CD4-positive, alpha-beta T cell (primary cell): Measurements from ENCODE around the gene QDPR. TPM values are rescaled to one million over a fixed set of nuclear protein-coding genes. Genes with fewer than 3 reads are reported as not detected.

Source experiments
- ATAC-seq: fragments of 200-7000 bp; cut with Tn5 transposase; one replicate; pipeline ENCODE4 v1.10.0; 2022; ENCODE audit warnings: mild to moderate bottlenecking; ENCODE audit not compliant: poor library complexity
- CTCF ChIA-PET: fragments of 350-600 bp; sonication (Branson Sonifier 250); formaldehyde crosslinking; loops from one replicate; lab custom pipeline; 2021; ENCODE audit warnings: antibody characterized with exemption, inconsistent platforms; lab: Charles Lee
- POLR2A ChIA-PET: fragments of 350-600 bp; sonication (Branson Sonifier 250); formaldehyde crosslinking; loops from one replicate; lab custom pipeline; 2021; ENCODE audit warnings: antibody characterized with exemption, inconsistent platforms; lab: Charles Lee
- DNase-seq, 14 experiments: peaks; one replicate each; pipeline ENCODE4 v3.0.0-alpha.2; 2013 to 2020; ENCODE audit warnings: mixed read lengths in 2 of 14
- H3K27ac ChIP-seq, 2 donors: one replicate each; pipeline versions ENCODE4 v1.5.1 to v1.7.0; 2013; ENCODE audit warnings: low read length in 2 of 2, low read depth in 1 of 2, mild to moderate bottlenecking in 1 of 2
- H3K27me3 ChIP-seq, 2 experiments: 1 replicate in 1 of 2; 2 replicates in 1 of 2; pipeline versions ENCODE4 v1.6.1 to v1.7.0; 2013; ENCODE audit warnings: low read length in 2 of 2, control low read depth in 1 of 2, mild to moderate bottlenecking in 1 of 2, moderate library complexity in 1 of 2; ENCODE audit not compliant: insufficient read depth in 2 of 2, control insufficient read depth in 1 of 2
- H3K36me3 ChIP-seq: one replicate; pipeline ENCODE4 v1.6.1; 2013; ENCODE audit warnings: low read length, control low read depth; ENCODE audit not compliant: insufficient read depth
- H3K4me1 ChIP-seq: one replicate; pipeline ENCODE4 v1.6.1; 2013; ENCODE audit warnings: low read length, control low read depth; ENCODE audit not compliant: insufficient read depth
- H3K4me3 ChIP-seq: one replicate; pipeline ENCODE4 v1.5.1; 2013; ENCODE audit warnings: mild to moderate bottlenecking, low read length, moderate library complexity
- H3K9me3 ChIP-seq, 2 experiments: 1 replicate in 1 of 2; 2 replicates in 1 of 2; pipeline versions ENCODE4 v1.6.1 to v1.7.0; 2013; ENCODE audit warnings: low read length in 2 of 2, mild to moderate bottlenecking in 2 of 2, control low read depth in 1 of 2, moderate library complexity in 1 of 2; ENCODE audit not compliant: control insufficient read depth in 1 of 2, insufficient read depth in 1 of 2
- H3K27ac Mint-ChIP-seq: one replicate; pipeline ENCODE4 v1.8.0; 2020; ENCODE audit warnings: mixed read lengths
- H3K27me3 Mint-ChIP-seq: one replicate; pipeline ENCODE4 v1.8.0; 2021; ENCODE audit warnings: mixed read lengths
- H3K36me3 Mint-ChIP-seq: one replicate; pipeline ENCODE4 v1.8.0; 2021; ENCODE audit warnings: low read depth, mixed read lengths
- H3K4me1 Mint-ChIP-seq: one replicate; pipeline ENCODE4 v1.8.0; 2021; ENCODE audit warnings: low read depth, mixed read lengths
- H3K4me3 Mint-ChIP-seq: one replicate; pipeline ENCODE4 v1.8.0; 2020; ENCODE audit warnings: mild to moderate bottlenecking, mixed read lengths
- H3K9me3 Mint-ChIP-seq: one replicate; pipeline ENCODE4 v1.8.0; 2020; ENCODE audit warnings: mixed read lengths
- intact Hi-C, 2 experiments: fragments of 100-400 bp; cut with DNase I in 1 of 2; cut with micrococcal nuclease in 1 of 2; formaldehyde crosslinking; loops; one replicate each; pipeline versions ENCODE4 v1.15.1 to v1.9.0; 2023 to 2025; cut with DNase I, micrococcal nuclease
- total RNA-seq, 174 experiments: library from RNA in 2 of 174; stranded (reverse) in 2 of 174; gene quantifications; one replicate each; pipeline ENCODE4 v1.2.3 and lab custom pipeline; 2021 to 2026
- TF ChIP-seq, protein P1 (sequence below): fragments of 200-600 bp; IDR thresholded peaks from one replicate; pipeline ENCODE4 v1.8.0; 2022; ENCODE audit warnings: antibody characterized with exemption, mild to moderate bottlenecking

The QDPR gene
- total RNA-seq, 2 experiments from 2014 or later, result 15.3 to 15.7 TPM

DNA sequence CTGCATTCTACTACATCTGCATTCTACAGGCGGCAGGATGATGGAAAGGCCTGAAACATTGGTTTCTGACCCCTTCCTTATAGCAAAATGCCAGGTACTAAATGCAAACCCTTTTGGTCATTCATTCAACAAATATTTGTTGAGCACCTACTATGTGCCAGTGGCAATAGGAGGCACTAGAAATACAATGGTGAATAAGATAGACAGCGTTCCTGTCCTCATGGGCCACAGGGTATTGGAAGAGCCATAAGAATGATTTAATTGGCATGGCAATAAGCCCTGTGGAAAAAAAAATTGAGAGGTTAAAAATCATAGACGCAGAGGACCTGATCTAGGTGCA is 47.8 kb upstream of the QDPR start:
- Mint-ChIP-seq H3K4me1 (no peaks in the 10 kb centered on the region), H3K36me3 (no peaks in the 10 kb centered on the region), H3K27me3 (peaks cover 6% of the 10 kb centered on the region), H3K9me3 (no peaks in the 10 kb centered on the region), H3K4me3 (no peak overlapping the region), H3K27ac (no peak overlapping the region)
- peaks cover 0 to 2% of the 10 kb centered on the region in 2 experiments for H3K27me3 ChIP-seq
- POLR2A ChIA-PET, result interaction anchor here (0.7 kb wide), 1 partner anchor 18 kb away, joined by 3 read pairs; the partner anchor contains the start of gene LAP3
- CTCF ChIA-PET, result no interaction called here
- no peaks in the 10 kb centered on the region for H3K36me3 ChIP-seq
- no peaks in the 10 kb centered on the region for H3K9me3 ChIP-seq
- no peak overlapping the region for H3K27ac ChIP-seq
- TF ChIP-seq, protein P1, sequence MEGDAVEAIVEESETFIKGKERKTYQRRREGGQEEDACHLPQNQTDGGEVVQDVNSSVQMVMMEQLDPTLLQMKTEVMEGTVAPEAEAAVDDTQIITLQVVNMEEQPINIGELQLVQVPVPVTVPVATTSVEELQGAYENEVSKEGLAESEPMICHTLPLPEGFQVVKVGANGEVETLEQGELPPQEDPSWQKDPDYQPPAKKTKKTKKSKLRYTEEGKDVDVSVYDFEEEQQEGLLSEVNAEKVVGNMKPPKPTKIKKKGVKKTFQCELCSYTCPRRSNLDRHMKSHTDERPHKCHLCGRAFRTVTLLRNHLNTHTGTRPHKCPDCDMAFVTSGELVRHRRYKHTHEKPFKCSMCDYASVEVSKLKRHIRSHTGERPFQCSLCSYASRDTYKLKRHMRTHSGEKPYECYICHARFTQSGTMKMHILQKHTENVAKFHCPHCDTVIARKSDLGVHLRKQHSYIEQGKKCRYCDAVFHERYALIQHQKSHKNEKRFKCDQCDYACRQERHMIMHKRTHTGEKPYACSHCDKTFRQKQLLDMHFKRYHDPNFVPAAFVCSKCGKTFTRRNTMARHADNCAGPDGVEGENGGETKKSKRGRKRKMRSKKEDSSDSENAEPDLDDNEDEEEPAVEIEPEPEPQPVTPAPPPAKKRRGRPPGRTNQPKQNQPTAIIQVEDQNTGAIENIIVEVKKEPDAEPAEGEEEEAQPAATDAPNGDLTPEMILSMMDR, result no peak
- ATAC-seq (no peak), DNase-seq (no peak)
- no peak overlapping the region for H3K4me3 ChIP-seq
- no peaks in the 10 kb centered on the region for H3K4me1 ChIP-seq
- intact Hi-C loops, result no loop called here

DNA sequence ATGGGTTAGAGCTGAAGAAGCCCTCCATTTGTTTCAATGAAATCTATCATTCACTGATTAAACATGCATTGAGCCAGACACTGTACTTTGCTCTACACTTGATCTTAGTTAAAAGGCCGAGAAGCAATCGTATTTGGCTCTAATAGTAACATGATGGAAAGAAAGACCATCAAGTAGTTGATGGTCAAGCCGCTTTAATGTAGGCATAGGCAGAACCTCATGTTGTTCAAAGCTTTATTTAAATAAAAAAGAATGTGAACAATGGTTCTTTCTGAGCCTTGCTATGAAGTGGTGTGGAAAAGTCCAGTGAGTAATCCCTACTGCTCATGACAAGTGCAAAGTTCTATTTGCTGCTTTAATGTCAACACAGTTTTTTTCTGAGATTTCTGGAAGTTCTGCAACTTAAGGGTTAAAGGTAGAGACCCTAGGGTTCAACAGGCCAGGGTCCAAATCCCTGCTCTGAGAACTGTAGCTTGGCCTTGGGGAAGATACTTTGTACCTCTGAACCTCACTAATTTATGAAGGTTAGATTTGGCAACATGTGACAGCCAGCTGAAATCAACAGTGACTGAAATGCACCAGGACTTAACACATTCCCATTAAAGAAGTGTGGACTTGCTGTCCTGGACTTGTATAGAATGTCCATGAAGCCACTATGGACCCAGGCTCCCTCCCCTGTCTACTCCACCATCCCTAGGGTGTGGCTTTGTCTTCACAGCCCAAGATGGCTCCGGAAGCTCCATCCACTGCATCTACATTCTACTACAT is 47.2 kb upstream of the QDPR start:
- TF ChIP-seq, protein P1, result no peak
- no peaks in the 10 kb centered on the region for H3K4me1 ChIP-seq
- H3K27ac ChIP-seq, result no peak overlapping the region
- ChIA-PET CTCF (no interaction called here), POLR2A (interaction anchor here (0.7 kb wide), 1 partner anchor 18 kb away, joined by 3 read pairs; the partner anchor contains the start of gene LAP3)
- H3K9me3 Mint-ChIP-seq, result no peaks in the 10 kb centered on the region
- peaks cover 8% of the 10 kb centered on the region for H3K27me3 Mint-ChIP-seq
- H3K4me1 Mint-ChIP-seq, result no peaks in the 10 kb centered on the region
- ATAC-seq (no peak), DNase-seq (no peak)
- H3K4me3 Mint-ChIP-seq, result no peak overlapping the region
- H3K9me3 ChIP-seq, result no peaks in the 10 kb centered on the region
- intact Hi-C loops, result no loop called here
- no peak overlapping the region for H3K4me3 ChIP-seq
- no peaks in the 10 kb centered on the region for H3K36me3 ChIP-seq
- peaks cover 0 to 3% of the 10 kb centered on the region in 2 experiments for H3K27me3 ChIP-seq
- H3K36me3 Mint-ChIP-seq, result no peaks in the 10 kb centered on the region
- no peak overlapping the region for H3K27ac Mint-ChIP-seq

DNA sequence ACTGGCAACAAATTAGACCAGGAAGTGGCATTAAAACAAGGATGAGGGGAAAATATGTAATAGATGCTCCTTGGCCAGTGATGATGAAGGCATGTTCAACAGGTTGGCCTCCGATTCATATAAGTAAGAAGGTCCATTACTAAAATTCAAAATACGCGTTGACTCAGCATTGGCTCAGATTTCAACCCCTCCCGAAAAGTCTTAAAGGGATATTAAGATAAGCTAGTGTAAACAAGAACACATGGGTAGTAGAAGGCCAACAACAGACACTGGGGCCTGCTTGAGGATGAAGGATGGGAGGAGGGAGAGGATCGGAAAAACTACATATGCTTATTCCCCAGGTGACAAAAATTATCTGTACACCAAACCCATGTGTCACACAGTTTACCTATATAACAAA is 46.0 kb upstream of the QDPR start:
- DNase-seq (no peak), ATAC-seq (no peak)
- H3K4me3 ChIP-seq, result no peak overlapping the region
- no peak overlapping the region for H3K27ac Mint-ChIP-seq
- no peaks in the 10 kb centered on the region for H3K9me3 Mint-ChIP-seq
- no peak overlapping the region for H3K4me3 Mint-ChIP-seq
- peaks cover 13% of the 10 kb centered on the region for H3K27me3 Mint-ChIP-seq
- H3K36me3 ChIP-seq, result no peaks in the 10 kb centered on the region
- no peaks in the 10 kb centered on the region for H3K4me1 Mint-ChIP-seq
- no peaks in the 10 kb centered on the region for H3K9me3 ChIP-seq
- H3K27ac ChIP-seq, result no peak overlapping the region
- no peaks in the 10 kb centered on the region for H3K36me3 Mint-ChIP-seq
- H3K27me3 ChIP-seq, result peaks cover 0 to 3% of the 10 kb centered on the region in 2 experiments
- H3K4me1 ChIP-seq, result no peaks in the 10 kb centered on the region
- ChIA-PET CTCF (no interaction called here), POLR2A (no interaction called here)
- intact Hi-C loops, result no loop called here
- TF ChIP-seq, protein P1, result no peak
